HUES48 (cell line): ENCODE results near the gene LSM14B.

Experiments used
- H3K27ac ChIP-seq: one replicate; pipeline ENCODE4 v1.7.0; 2013; ENCODE audit warnings: low read depth, low read length, inconsistent platforms
- H3K27me3 ChIP-seq: 2 replicates; pipeline ENCODE4 v1.6.1; 2013; ENCODE audit warnings: mild to moderate bottlenecking, low read length; ENCODE audit not compliant: control insufficient read depth, insufficient read depth
- H3K36me3 ChIP-seq: 2 replicates; pipeline ENCODE4 v1.6.1; 2013; ENCODE audit warnings: low read length; ENCODE audit not compliant: control insufficient read depth, insufficient read depth
- H3K4me1 ChIP-seq: 2 replicates; pipeline ENCODE4 v1.6.1; 2013; ENCODE audit warnings: mild to moderate bottlenecking, low read length; ENCODE audit not compliant: control insufficient read depth, insufficient read depth
- H3K4me3 ChIP-seq: 2 replicates; pipeline ENCODE4 v1.5.1; 2013; ENCODE audit warnings: mild to moderate bottlenecking, low read depth, low read length
- H3K9ac ChIP-seq: 2 replicates; pipeline ENCODE4 v1.6.1; 2013; ENCODE audit warnings: mild to moderate bottlenecking, low read depth, low read length, moderate library complexity
- H3K9me3 ChIP-seq: 2 replicates; pipeline ENCODE4 v1.6.1; 2013; ENCODE audit warnings: low read length; ENCODE audit not compliant: control insufficient read depth, insufficient read depth

Gene LSM14B

DNA sequence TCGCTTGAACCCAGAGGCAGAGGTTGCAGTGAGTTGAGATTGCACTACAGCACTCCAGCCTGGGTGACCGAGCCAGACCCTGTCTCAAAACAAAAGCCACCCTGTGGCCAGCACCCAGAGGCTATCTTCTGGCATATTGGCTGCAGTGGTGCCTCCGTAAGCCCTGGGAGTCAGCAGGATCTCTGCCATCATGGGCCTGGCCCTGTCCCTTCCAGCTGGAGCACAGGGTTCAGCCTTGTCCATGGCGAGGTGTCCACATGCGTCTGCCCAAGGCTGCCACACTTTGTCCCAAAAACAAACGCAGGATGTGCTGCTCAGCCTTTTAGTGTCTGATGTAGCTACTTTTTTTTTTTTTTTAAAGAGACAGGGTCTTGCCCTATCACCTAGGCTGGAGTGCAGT is 45.2 kb downstream of the LSM14B start:
- Histone ChIP-seq H3K4me1 (no peaks in the 10 kb centered on the region), H3K27ac (no peak overlapping the region), H3K9me3 (no peaks in the 10 kb centered on the region), H3K36me3 (peaks cover 70% of the 10 kb centered on the region), H3K4me3 (no peak overlapping the region), H3K9ac (no peak overlapping the region), H3K27me3 (no peaks in the 10 kb centered on the region)

DNA sequence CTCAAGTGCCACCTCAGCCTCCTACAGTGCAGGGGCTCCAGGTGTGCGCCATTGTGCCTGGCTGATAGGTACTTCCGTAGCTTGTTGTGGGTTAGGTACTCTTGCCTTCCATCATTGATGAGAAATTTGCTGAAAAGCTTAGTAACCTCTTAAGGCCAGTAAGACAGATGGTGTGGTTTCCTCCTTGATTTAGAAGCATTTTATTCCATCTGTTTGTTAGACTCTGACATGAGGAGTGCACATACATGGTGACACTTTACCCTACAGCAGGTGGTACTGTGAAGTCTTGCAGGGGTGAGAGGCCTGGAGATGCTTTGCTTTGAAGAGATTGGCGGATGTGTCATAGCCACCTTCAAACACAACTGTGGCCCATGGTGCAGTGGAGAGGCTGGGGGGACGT is 45.8 kb downstream of the LSM14B start:
- Histone ChIP-seq H3K9ac (no peak overlapping the region), H3K4me1 (no peaks in the 10 kb centered on the region), H3K9me3 (no peaks in the 10 kb centered on the region), H3K27ac (no peak overlapping the region), H3K4me3 (no peak overlapping the region), H3K36me3 (peaks cover 68% of the 10 kb centered on the region), H3K27me3 (no peaks in the 10 kb centered on the region)

DNA sequence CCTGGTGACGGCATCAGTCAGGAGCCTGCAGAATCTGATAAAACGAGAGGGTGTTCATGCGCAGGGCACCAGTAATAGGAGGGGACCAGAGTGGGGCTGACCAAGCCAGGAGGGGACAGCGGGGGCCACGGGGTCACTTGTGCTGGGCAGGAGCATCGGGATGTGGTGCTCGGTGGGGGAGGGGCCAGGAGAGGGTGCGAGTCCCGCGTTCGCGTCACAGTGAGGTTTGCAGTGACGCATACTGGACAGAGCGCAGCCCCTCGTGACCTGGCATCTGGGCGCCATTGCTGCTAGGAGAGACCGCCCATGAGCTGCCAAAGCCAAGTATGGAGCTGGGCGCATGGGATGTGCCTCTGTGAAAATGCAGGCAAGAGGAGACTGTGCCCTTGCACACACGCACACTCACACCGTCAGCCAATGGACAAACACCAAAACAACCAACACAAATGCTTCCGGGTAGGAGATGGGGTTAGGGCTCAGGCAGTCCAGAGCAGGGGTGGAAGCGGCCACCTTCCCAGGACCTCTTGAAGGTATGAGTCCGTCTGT is 46.7 kb downstream of the LSM14B start:
- Histone ChIP-seq H3K9ac (no peak overlapping the region), H3K4me3 (no peak overlapping the region), H3K9me3 (no peaks in the 10 kb centered on the region), H3K4me1 (no peaks in the 10 kb centered on the region), H3K27ac (no peak overlapping the region), H3K27me3 (no peaks in the 10 kb centered on the region), H3K36me3 (peaks cover 66% of the 10 kb centered on the region)

DNA sequence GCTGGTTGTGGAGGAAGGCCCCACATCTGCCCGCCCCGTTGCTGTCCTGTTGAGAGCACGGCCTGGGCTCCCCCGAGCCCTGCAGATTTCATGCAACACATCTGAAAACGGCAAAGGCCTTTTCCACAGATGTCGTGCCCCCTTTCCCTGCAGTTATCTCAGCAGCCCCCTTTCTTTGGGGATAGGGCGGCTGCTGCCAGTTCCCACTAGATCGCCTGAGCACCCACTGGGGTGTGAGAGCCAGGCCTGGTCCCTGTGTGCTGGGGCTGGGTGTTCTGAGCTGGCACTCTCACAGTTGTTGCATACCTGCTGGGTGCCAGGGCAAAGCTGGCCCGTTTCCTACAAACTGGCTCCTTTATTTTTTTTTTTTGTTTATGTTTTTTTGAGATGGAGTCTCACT is 48.3 kb downstream of the LSM14B start:
- Histone ChIP-seq H3K9me3 (no peaks in the 10 kb centered on the region), H3K4me1 (no peaks in the 10 kb centered on the region), H3K27ac (no peak overlapping the region), H3K36me3 (peaks cover 64% of the 10 kb centered on the region), H3K4me3 (no peak overlapping the region), H3K9ac (no peak overlapping the region), H3K27me3 (no peaks in the 10 kb centered on the region)

DNA sequence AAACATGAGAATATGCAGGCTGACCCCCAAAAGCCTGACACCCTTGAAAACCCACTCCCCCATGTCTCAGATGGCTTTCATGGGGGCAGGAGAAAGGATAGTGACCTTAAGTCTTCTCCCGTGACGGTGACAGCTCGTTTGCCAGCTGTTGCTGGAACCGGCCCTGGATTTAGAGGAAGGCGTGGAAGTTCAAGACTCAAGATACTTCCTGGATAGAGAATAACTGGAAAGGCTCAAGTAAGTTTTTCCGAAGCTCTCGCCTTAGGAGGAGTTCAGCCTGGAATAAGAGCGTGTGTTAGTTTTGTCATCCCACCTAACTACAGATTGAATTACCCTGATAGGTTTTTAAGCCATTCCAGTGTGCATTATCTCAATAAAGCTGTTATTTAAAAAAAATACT is 49.0 kb downstream of the LSM14B start:
- Histone ChIP-seq H3K36me3 (peaks cover 64% of the 10 kb centered on the region), H3K27ac (no peak overlapping the region), H3K4me3 (no peak overlapping the region), H3K9me3 (no peaks in the 10 kb centered on the region), H3K27me3 (no peaks in the 10 kb centered on the region), H3K4me1 (no peaks in the 10 kb centered on the region), H3K9ac (no peak overlapping the region)

DNA sequence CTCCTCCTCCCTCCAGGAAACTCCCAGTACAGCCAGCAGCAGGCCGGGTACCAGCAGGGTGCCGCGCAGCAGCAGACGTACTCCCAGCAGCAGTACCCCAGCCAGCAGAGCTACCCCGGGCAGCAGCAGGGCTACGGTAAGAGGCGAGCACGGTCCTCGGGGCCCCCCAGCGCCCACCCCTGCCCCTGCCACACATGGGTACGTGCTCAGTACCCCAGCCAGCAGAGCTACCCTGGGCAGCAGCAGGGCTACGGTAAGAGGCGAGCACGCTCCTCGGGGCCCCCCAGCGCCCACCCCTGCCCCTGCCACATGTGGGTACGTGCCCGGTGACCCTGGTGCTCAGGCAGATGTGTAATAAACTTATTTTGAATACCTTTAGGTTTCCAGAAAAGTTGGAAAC is 50.4 kb downstream of the LSM14B start:
- no peaks in the 10 kb centered on the region for H3K27me3 ChIP-seq
- no peaks in the 10 kb centered on the region for H3K4me1 ChIP-seq
- no peak overlapping the region for H3K4me3 ChIP-seq
- H3K36me3 ChIP-seq, result peaks cover 67% of the 10 kb centered on the region
- no peaks in the 10 kb centered on the region for H3K9me3 ChIP-seq
- H3K9ac ChIP-seq, result no peak overlapping the region
- no peak overlapping the region for H3K27ac ChIP-seq

DNA sequence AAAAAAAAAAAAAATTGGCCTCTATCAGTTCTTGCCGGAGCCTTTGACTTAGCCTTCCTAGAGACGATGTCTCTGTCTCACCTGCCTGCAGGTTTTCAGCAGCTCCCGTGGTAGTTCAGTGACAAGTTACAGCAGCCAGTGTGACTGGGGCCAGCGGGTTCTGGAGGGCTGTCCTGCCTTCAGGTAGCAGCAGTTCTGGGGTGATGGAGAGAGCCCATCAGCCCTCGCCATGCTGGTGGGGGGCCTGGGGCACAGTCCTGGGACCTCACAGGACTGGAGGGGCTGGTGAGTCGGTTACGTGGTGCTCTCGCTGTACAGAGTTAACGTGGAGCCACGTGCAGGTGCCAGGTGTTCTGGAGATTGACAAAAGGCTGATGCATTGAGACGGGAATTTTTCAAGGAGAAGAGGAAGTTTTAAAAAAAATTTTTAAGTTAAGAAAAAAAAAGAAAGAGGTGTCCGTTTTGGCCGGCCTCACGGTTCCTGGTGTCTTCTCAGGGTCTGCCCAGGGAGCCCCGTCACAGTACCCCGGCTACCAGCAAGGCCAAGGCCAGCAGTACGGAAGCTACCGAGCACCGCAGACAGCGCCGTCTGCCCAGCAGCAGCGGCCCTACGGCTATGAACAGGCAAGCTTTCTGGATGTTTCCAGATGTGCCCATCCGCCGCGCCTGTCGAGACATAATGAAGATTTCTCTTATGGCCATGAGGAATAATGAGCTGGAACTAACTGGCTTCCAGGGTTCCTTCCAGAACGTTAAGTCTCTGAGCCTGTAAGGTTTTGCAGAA is 51.9 kb downstream of the LSM14B start:
- no peak overlapping the region for H3K4me3 ChIP-seq
- no peak overlapping the region for H3K27ac ChIP-seq
- no peaks in the 10 kb centered on the region for H3K9me3 ChIP-seq
- H3K9ac ChIP-seq, result no peak overlapping the region
- peaks cover 61% of the 10 kb centered on the region for H3K36me3 ChIP-seq
- H3K4me1 ChIP-seq, result no peaks in the 10 kb centered on the region
- no peaks in the 10 kb centered on the region for H3K27me3 ChIP-seq

DNA sequence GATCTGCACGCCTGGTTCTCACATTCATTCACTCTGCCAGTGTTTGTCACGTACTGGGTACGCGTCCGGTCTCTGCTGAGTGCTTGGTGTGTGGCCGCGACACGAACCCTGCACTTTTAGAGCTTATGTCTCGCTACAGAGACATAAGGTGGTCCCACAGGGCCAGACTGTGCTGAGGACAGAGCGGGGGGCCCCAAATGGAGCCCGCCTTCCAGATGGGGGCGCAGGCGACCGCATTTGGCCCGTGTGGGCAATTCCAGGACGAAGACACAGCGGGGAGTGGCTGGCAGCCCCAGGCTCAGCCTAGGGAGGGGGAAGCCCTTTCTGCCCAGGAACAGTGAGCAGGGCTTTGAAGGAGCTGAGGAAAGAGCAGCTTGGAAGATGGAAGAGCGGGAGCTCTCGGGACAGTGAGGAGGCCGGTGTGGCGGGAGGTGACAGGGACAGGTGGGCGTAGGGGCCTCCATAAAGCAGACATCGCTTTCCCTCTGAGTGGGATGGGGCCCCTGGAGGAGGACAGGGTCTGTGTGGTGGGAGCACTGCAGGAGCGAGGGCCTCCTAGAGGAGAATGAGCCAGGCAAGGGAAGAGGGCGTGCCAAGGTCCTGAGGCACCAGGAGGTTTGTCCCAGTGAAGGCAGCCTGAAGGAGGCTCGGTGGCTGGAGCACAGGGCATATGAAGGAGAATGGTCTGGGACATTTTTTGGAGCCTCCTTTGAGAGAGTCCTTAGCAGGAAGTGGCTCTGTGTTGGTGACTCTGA is 52.8 kb downstream of the LSM14B start:
- Histone ChIP-seq H3K9ac (no peak overlapping the region), H3K27ac (no peak overlapping the region), H3K4me1 (no peaks in the 10 kb centered on the region), H3K9me3 (no peaks in the 10 kb centered on the region), H3K4me3 (no peak overlapping the region), H3K27me3 (no peaks in the 10 kb centered on the region), H3K36me3 (peaks cover 61% of the 10 kb centered on the region)

DNA sequence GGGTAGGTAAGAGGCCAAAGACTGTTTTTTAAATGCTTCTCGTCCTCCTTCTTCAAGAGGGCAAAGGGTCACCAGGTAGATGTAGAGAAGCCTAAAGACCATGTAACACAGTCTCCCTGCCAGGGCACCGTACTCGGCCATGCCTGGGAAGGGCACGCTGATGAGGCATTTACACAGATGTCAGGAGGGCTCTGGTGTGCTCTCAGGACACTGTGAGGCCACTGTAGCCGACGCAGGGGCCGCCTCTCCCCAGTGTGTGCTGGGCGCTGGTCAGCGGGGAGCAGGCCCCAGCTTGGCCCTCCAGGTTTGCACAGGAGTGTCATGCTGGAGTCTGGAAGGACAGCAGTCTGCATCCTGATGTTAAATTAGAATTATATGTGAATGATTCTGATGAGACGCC is 53.4 kb downstream of the LSM14B start:
- H3K36me3 ChIP-seq, result peaks cover 64% of the 10 kb centered on the region
- H3K27me3 ChIP-seq, result no peaks in the 10 kb centered on the region
- no peaks in the 10 kb centered on the region for H3K9me3 ChIP-seq
- no peak overlapping the region for H3K4me3 ChIP-seq
- no peak overlapping the region for H3K27ac ChIP-seq
- no peak overlapping the region for H3K9ac ChIP-seq
- H3K4me1 ChIP-seq, result no peaks in the 10 kb centered on the region

DNA sequence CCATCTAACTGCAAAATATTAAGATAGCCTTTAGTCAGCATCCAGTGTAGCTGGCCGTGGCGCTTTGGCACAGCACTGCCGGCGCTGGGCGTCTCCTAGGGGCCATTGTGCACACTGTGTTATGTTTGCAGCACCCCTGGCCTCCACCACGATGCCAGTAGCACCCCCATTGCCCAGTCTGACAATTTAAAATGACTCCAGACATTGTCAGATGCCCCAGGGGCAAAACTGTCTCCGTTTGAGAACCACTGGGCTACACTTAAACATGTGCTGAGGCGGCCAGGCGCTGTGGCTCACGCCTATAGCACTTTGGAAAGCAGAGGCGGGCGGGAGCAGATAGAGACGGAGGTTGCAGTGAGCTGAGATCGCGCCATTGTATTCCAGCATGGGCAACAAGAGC is 54.6 kb downstream of the LSM14B start:
- Histone ChIP-seq H3K27ac (no peak overlapping the region), H3K9me3 (no peaks in the 10 kb centered on the region), H3K4me3 (no peak overlapping the region), H3K4me1 (peaks cover 3% of the 10 kb centered on the region), H3K9ac (no peak overlapping the region), H3K27me3 (no peaks in the 10 kb centered on the region), H3K36me3 (peaks cover 67% of the 10 kb centered on the region)

DNA sequence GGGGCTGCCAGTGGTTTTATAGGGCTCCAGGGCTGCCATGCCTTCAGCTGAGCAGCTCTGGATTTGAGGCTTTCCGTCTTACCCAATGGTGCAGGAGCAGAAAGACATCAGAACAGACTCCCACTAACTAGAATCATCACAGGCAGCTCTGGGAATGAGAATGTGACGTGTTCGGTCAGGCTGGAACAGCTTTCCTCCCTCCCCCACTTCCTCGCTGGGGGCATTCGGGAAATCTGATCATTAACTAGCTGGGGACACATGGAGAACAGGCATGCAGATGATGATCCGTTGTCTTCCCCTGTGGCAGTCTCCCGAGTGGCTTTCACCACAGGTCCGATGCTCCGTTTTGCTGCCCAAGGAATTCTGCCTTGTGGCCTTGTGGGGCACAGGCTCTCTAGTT is 55.0 kb downstream of the LSM14B start:
- Histone ChIP-seq H3K9ac (no peak overlapping the region), H3K27me3 (no peaks in the 10 kb centered on the region), H3K9me3 (no peaks in the 10 kb centered on the region), H3K36me3 (peaks cover 64% of the 10 kb centered on the region), H3K27ac (no peak overlapping the region), H3K4me1 (peaks cover 6% of the 10 kb centered on the region), H3K4me3 (no peak overlapping the region)
